Fibroblast of pulmonary artery (primary cell): ENCODE results near the gene TRIM17.

Source experiments
- DNase-seq: peaks from one replicate; pipeline ENCODE4 v3.0.0-alpha.2; 2010; ENCODE audit warnings: low read depth
- H3K4me3 ChIP-seq: replicated peaks from 2 replicates; pipeline ENCODE4 v1.5.1; 2011; ENCODE audit warnings: low read depth, mild to moderate bottlenecking, control low read depth, low read length, moderate library complexity
- CTCF ChIP-seq: IDR thresholded peaks from 2 replicates; pipeline ENCODE4 v1.5.1; 2011; ENCODE audit warnings: mild to moderate bottlenecking, control low read depth, low read length, inconsistent platforms; ENCODE audit errors: missing control alignments

TRIM17 gene

GRCh38 chr1:228407106-228408040 lies 9.3 kb downstream of the TRIM17 start:
- H3K4me3 ChIP-seq = peak overlapping the region; percentile 80
- DNase-seq = no peak
- TF ChIP-seq CTCF = no peak

- peak overlapping the region; percentile 80 for H3K4me3 ChIP-seq
- no peak for DNase-seq
- no peak for TF ChIP-seq CTCF
Measured at GRCh38 chr1:228405979-228406228, 10.8 kb downstream of the TRIM17 start.

- TF ChIP-seq CTCF = no peak
- no peak for DNase-seq
- peak overlapping the region; percentile 80 for H3K4me3 ChIP-seq
Measured at GRCh38 chr1:228405200-228405978, 11.3 kb downstream of the TRIM17 start.

- no peak for TF ChIP-seq CTCF
- no peak for DNase-seq
- peak overlapping the region; percentile 80 for H3K4me3 ChIP-seq
Measured at GRCh38 chr1:228404107-228404720, 12.4 kb downstream of the TRIM17 start.

- DNase-seq = no peak
- no peak overlapping the region for H3K4me3 ChIP-seq
- TF ChIP-seq CTCF = no peak
Measured at GRCh38 chr1:228403231-228403631, 13.4 kb downstream of the TRIM17 start.

GRCh38 chr1:228402641-228403025 lies 14.0 kb downstream of the TRIM17 start:
- TF ChIP-seq CTCF = no peak
- no peak overlapping the region for H3K4me3 ChIP-seq
- DNase-seq = no peak
